Cardiac fibroblast (primary cell): ENCODE data around the gene ZBTB38.

ENCODE experiments used
- DNase-seq, 2 donors: peaks; one replicate each; pipeline versions ENCODE4 v3.0.0 to v3.0.0-alpha.2; 2010; ENCODE audit warnings: low read depth in 2 of 2
- H3K4me3 ChIP-seq, 2 donors: replicated peaks in 1 of 2; 1 replicate in 1 of 2; 2 replicates in 1 of 2; pipeline ENCODE4 v1.5.1; 2011; ENCODE audit warnings: low read depth in 2 of 2, low read length in 2 of 2, mild to moderate bottlenecking in 2 of 2, moderate library complexity in 1 of 2
- CTCF ChIP-seq: IDR thresholded peaks from one replicate; pipeline ENCODE4 v1.5.1; 2011; ENCODE audit warnings: low read depth, mild to moderate bottlenecking, low read length, inconsistent platforms

ZBTB38 gene

GRCh38 chr3:141389703-141390102 lies 21.4 kb downstream of the ZBTB38 start:
- TF ChIP-seq CTCF = no peak
- no peak overlapping the region for H3K4me3 ChIP-seq
- DNase-seq = peak in 1 of 2 donors; percentile 85

GRCh38 chr3:141390747-141391146 lies 22.4 kb downstream of the ZBTB38 start:
- no peak for DNase-seq
- H3K4me3 ChIP-seq = no peak overlapping the region
- TF ChIP-seq CTCF = no peak

- no peak overlapping the region for H3K4me3 ChIP-seq
- peak in 1 of 2 donors; percentile 61 for DNase-seq
- no peak for TF ChIP-seq CTCF
Measured at GRCh38 chr3:141391298-141391990, 23.1 kb downstream of the ZBTB38 start.

- H3K4me3 ChIP-seq = no peak overlapping the region
- DNase-seq = no peak
- TF ChIP-seq CTCF = no peak
Measured at GRCh38 chr3:141391991-141392316, 23.6 kb downstream of the ZBTB38 start.

- no peak overlapping the region for H3K4me3 ChIP-seq
- TF ChIP-seq CTCF = no peak
Measured at GRCh38 chr3:141392416-141392815, 24.1 kb downstream of the ZBTB38 start.

GRCh38 chr3:141392897-141393734 lies 24.8 kb downstream of the ZBTB38 start:
- DNase-seq = peak in 1 of 2 donors; percentile 64
- H3K4me3 ChIP-seq = no peak overlapping the region
- no peak for TF ChIP-seq CTCF

More at GRCh38 chr3:141392416-141392815, 24.1 kb downstream of the ZBTB38 start:
- no peak for DNase-seq
